ENCODE data around the gene ERMP1.

The ERMP1 gene

GRCh38 chr9:5778805-5779204 lies 54.1 kb downstream of the ERMP1 start:
- DNase-seq (ENCODE audit: low read depth): no peak

- DNase-seq (ENCODE audit: low read depth): no peak
Measured at GRCh38 chr9:5773324-5773999, 59.5 kb downstream of the ERMP1 start.

- DNase-seq (ENCODE audit: low read depth): no peak
Measured at GRCh38 chr9:5767968-5768932, 64.7 kb downstream of the ERMP1 start.

- DNase-seq (ENCODE audit: low read depth): no peak
Measured at GRCh38 chr9:5764130-5764868, 68.6 kb downstream of the ERMP1 start.

GRCh38 chr9:5762421-5762820 lies 70.5 kb downstream of the ERMP1 start:
- DNase-seq (ENCODE audit: low read depth): no peak

GRCh38 chr9:5760338-5760737 lies 72.6 kb downstream of the ERMP1 start:
- DNase-seq (ENCODE audit: low read depth): no peak

- no peak for DNase-seq (ENCODE audit: low read depth)
Measured at GRCh38 chr9:5756633-5757032, 76.3 kb downstream of the ERMP1 start.

GRCh38 chr9:5750569-5750968 lies 82.3 kb downstream of the ERMP1 start:
- DNase-seq (ENCODE audit: low read depth): no peak

GRCh38 chr9:5749306-5749705 lies 83.6 kb downstream of the ERMP1 start:
- no peak for DNase-seq (ENCODE audit: low read depth)

- DNase-seq (ENCODE audit: low read depth): no peak
Measured at GRCh38 chr9:5748438-5748837, 84.5 kb downstream of the ERMP1 start.

GRCh38 chr9:5743109-5743508 lies 89.8 kb downstream of the ERMP1 start:
- DNase-seq (ENCODE audit: low read depth): no peak

- no peak for DNase-seq (ENCODE audit: low read depth)
Measured at GRCh38 chr9:5736563-5737346, 96.2 kb downstream of the ERMP1 start.

GRCh38 chr9:5735072-5735471 lies 97.8 kb downstream of the ERMP1 start:
- DNase-seq (ENCODE audit: low read depth): no peak
